ENCODE data around the gene SERPINF2. TPM values are rescaled to one million over a fixed set of nuclear protein-coding genes. Genes with fewer than 3 reads are reported as not detected.
"Not testable (repeated sequence)": the region's sequence is repeated elsewhere in the genome, so short reads cannot be mapped to it uniquely, and the experiment has no call there.

SERPINF2 gene
- total RNA-seq: not detected

GRCh38 chr17:1742371-1743087 is at the start of gene SERPINF2:
TSS of gene SERPINF2 (plus strand) at chr17:1742871. CDS start at chr17:1744996, 2,125 bp downstream.
- no peak for DNase-seq

- no peak for DNase-seq
Measured at GRCh38 chr17:1693339-1693738, 49.3 kb upstream of the SERPINF2 start.

- DNase-seq: no peak
Measured at GRCh38 chr17:1695365-1695764, 47.3 kb upstream of the SERPINF2 start.

- DNase-seq: no peak
Measured at GRCh38 chr17:1697681-1698080, 45.0 kb upstream of the SERPINF2 start.

GRCh38 chr17:1699891-1700290 is 42.8 kb upstream of the SERPINF2 start:
- DNase-seq: not testable (repeated sequence)

- no peak for DNase-seq
Measured at GRCh38 chr17:1703063-1703462, 39.6 kb upstream of the SERPINF2 start.

GRCh38 chr17:1705004-1705403 is 37.7 kb upstream of the SERPINF2 start:
- DNase-seq: no peak

- no peak for DNase-seq
Measured at GRCh38 chr17:1707107-1707506, 35.6 kb upstream of the SERPINF2 start.

GRCh38 chr17:1708791-1709346 is 33.8 kb upstream of the SERPINF2 start:
- DNase-seq: not testable (repeated sequence)

- no peak for DNase-seq
Measured at GRCh38 chr17:1709403-1709951, 33.2 kb upstream of the SERPINF2 start.

GRCh38 chr17:1709971-1710806 is 32.5 kb upstream of the SERPINF2 start, which contains the start of gene TLCD2:
TSS of gene TLCD2 (minus strand) at chr17:1710377. CDS start at chr17:1710242, 135 bp downstream.
- peak; percentile 78 for DNase-seq

GRCh38 chr17:1710807-1711553 is 31.7 kb upstream of the SERPINF2 start:
- no peak for DNase-seq

- DNase-seq: no peak
Measured at GRCh38 chr17:1711804-1712203, 30.9 kb upstream of the SERPINF2 start.

- no peak for DNase-seq
Measured at GRCh38 chr17:1712271-1712670, 30.4 kb upstream of the SERPINF2 start.

- no peak for DNase-seq
Measured at GRCh38 chr17:1713160-1713877, 29.4 kb upstream of the SERPINF2 start.

GRCh38 chr17:1713878-1714426 is 28.7 kb upstream of the SERPINF2 start:
- peak; percentile 69 for DNase-seq

- DNase-seq: peak; percentile 98
Measured at GRCh38 chr17:1714427-1714979, 28.2 kb upstream of the SERPINF2 start.

GRCh38 chr17:1714980-1715802 is 27.5 kb upstream of the SERPINF2 start:
- peak; percentile 90 for DNase-seq

- DNase-seq: no peak
Measured at GRCh38 chr17:1715803-1716075, 26.9 kb upstream of the SERPINF2 start.
